ENCODE data around the gene LIPG. TPM values are rescaled to one million over a fixed set of nuclear protein-coding genes. Genes with fewer than 3 reads are reported as not detected.

Gene LIPG
- polyA plus RNA-seq, 1 experiment = 0.25 TPM

DNA sequence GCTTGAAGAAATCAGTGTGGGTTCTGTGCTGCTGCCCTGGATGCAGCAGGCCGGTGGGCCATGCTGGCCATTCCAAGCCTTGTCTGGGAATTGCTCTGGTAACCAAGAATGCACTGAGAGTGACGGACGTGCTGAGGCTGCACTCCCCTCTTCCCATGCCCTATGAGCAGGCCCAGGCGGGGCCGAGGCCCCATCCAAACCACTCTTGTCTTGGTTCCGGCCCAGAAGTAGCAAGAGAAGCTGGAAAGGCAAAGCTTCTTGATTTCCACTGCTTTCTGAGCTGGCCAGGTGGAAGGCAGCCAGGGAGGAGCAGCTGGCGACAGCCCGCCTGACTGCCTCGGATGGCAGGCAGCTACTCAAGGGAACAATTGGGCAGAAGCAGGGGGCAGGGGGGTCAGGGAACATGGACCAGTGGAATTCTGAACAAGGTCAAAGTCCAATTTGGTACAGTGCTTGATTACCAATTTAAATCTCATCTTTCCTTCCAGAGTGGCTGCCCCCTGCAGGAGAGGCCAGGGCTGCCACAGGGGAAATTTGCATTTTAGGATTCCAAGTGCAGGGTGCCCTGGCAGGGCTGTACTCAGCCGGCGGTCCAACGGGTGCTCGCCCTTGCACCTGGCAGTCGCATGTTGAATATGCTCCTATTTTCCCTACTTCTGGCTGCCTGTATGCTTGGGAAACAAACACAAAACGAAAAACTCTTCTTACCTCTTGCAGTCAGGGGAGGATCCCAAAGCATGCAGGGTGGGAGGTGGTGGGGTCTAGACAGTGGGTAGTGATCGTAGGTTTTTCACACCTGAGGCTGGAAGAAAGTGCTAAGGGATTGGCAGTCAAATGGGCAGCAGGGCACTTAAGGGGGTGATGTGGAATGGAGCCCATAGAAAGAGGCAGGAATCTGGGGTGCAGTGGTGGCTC lies 67.3 kb downstream of the LIPG start:
- POLR2A ChIA-PET = no interaction called here
- Histone ChIP-seq H3K4me3 (ENCODE audit: low read depth, low read length) (no peak overlapping the region), H3K36me3 (ENCODE audit: control insufficient read depth, insufficient read depth, low read length) (no peaks in the 10 kb centered on the region), H3K27me3 (ENCODE audit: control insufficient read depth, insufficient read depth, low read length) (peaks cover 4% of the 10 kb centered on the region)
- CTCF ChIA-PET = interaction anchor here (1.1 kb wide), 1 partner anchor 229 kb away, joined by 4 read pairs; no protein-coding TSS in a partner anchor
- DNase-seq (ENCODE audit: low read depth) = no peak
- TF ChIP-seq, protein P1, sequence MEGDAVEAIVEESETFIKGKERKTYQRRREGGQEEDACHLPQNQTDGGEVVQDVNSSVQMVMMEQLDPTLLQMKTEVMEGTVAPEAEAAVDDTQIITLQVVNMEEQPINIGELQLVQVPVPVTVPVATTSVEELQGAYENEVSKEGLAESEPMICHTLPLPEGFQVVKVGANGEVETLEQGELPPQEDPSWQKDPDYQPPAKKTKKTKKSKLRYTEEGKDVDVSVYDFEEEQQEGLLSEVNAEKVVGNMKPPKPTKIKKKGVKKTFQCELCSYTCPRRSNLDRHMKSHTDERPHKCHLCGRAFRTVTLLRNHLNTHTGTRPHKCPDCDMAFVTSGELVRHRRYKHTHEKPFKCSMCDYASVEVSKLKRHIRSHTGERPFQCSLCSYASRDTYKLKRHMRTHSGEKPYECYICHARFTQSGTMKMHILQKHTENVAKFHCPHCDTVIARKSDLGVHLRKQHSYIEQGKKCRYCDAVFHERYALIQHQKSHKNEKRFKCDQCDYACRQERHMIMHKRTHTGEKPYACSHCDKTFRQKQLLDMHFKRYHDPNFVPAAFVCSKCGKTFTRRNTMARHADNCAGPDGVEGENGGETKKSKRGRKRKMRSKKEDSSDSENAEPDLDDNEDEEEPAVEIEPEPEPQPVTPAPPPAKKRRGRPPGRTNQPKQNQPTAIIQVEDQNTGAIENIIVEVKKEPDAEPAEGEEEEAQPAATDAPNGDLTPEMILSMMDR (IDR thresholded peaks at IDR 0.05; ENCODE audit: insufficient read depth, low read depth, low read length) = 0 out of 2 replicates have a peak, but pooled peaks have one; percentile 12

DNA sequence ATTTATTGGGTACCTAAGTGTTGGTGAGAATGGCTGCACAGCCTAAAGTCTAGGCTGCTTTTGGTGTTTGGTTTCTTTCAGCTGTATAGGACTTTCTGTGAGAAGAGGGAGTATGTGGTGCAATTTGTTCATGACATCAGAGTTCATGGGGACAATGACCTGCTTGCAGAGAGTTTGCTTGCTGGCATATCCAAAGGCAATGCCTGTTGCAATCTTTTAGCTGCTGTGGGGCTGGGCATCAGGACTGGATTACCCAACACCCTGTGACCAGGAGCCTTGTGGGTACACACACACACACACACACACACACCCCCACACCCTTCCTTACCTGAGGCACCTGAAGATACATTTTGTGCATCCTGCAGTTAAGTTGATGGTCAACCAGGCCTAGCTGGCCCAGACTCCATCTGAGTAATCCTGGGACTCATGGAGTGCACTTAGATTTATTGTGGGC lies 68.4 kb downstream of the LIPG start:
- CTCF ChIA-PET = no interaction called here
- POLR2A ChIA-PET = no interaction called here
- no peak for DNase-seq (ENCODE audit: low read depth)
- TF ChIP-seq, protein P1 (IDR thresholded peaks at IDR 0.05; ENCODE audit: insufficient read depth, low read depth, low read length) = no peak
- Histone ChIP-seq H3K27me3 (ENCODE audit: control insufficient read depth, insufficient read depth, low read length) (peaks cover 4% of the 10 kb centered on the region; the same call in 1 of the 2 replicates), H3K36me3 (ENCODE audit: control insufficient read depth, insufficient read depth, low read length) (no peaks in the 10 kb centered on the region), H3K4me3 (ENCODE audit: low read depth, low read length) (no peak overlapping the region)

DNA sequence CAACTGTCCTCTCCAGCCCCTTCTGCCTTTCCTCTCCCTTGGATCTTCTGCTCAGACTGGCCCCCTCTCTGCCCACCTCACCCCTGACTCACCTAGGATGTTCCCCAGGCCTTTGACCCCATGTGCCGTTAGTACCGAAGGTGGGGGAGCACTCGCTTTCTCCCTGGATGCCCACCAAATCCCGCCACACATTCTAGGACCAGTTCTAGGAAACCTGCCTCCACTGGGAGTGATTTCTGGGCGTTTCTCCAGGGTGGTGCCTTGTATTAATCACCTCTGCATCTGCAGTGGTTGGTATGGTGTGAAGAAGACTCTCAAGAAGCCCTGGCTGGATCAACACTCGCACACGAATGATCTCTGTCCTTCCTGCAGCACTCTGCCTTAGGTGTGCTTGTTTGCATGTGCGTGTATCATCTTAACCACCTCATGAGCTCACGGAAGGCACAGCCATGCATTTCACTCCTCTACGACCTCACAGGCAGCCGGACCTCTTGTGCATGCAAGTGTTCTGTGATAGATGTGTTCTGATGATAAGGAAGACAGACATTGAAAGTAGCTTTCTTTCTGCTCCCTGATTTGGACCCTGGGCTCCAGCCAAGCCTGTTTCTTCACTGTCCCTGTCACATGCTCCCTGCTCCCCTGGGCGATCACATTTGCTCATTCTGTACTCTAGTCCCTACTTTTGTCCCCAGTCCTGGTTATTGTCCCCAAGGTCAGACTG lies 69.4 kb downstream of the LIPG start:
- DNase-seq (ENCODE audit: low read depth) = no peak
- CTCF ChIA-PET = interaction anchor here (0.7 kb wide), 1 partner anchor 116 kb away, joined by 3 read pairs; no protein-coding TSS in a partner anchor
- H3K36me3 ChIP-seq (ENCODE audit: control insufficient read depth, insufficient read depth, low read length) = no peaks in the 10 kb centered on the region
- TF ChIP-seq, protein P1 (IDR thresholded peaks at IDR 0.05; ENCODE audit: insufficient read depth, low read depth, low read length) = no peak
- H3K4me3 ChIP-seq (ENCODE audit: low read depth, low read length) = no peak overlapping the region
- POLR2A ChIA-PET = no interaction called here
- peaks cover 4% of the 10 kb centered on the region; the same call in 1 of the 2 replicates for H3K27me3 ChIP-seq (ENCODE audit: control insufficient read depth, insufficient read depth, low read length)

DNA sequence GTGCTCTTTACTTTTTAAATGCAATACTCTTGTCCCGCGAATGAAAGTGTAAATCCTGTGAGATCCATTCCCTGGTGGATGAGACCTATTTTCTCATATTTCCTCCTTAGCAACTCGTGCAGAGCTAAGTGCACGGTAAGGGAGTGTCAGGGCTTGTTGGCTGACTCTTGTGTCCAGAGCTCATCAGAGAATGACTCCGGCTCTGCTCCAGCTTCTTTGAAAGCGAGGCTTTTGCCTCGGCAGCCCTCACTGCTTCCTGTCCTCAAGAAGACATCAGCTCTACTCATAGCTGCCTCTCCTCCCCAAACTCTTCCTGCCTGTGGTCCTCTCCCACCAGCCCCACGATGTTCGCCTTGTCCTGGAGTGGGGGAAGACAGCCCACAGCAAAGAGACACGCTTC lies 70.7 kb downstream of the LIPG start:
- ChIA-PET POLR2A (no interaction called here), CTCF (no interaction called here)
- TF ChIP-seq, protein P1 (IDR thresholded peaks at IDR 0.05; ENCODE audit: insufficient read depth, low read depth, low read length) = no peak
- Histone ChIP-seq H3K36me3 (ENCODE audit: control insufficient read depth, insufficient read depth, low read length) (no peaks in the 10 kb centered on the region), H3K27me3 (ENCODE audit: control insufficient read depth, insufficient read depth, low read length) (peaks cover 4% of the 10 kb centered on the region; the same call in 1 of the 2 replicates), H3K4me3 (ENCODE audit: low read depth, low read length) (no peak overlapping the region)
- no peak for DNase-seq (ENCODE audit: low read depth)

DNA sequence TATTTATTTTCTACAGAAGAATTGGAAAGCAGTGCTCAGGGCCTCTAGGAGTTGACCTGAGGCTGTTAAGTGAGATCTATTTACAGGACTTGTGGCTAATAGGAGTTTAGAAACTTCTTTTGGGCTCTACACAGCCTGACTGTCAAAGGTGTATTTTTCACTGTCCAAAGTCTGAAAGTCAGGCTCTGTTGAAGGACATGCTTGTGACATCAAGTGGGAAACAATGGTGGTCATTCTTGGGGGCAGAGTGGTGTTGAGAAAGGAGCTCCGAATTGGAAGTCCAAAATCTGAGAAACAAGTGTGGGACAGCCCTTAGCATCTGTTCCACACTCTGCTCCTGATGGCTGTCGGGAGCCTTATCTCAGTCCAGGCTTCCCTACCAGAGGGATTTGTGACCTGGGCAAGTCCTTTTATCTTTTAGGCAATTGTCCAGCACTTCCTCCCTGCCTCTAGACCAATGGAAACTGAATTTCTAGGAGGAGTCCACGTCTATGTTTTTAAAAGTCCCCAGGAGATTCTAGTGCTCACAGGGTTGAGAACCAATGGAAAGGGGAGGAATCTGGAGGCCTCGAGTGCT lies 76.4 kb downstream of the LIPG start:
- ChIA-PET POLR2A (no interaction called here), CTCF (no interaction called here)
- Histone ChIP-seq H3K27me3 (ENCODE audit: control insufficient read depth, insufficient read depth, low read length) (no peaks in the 10 kb centered on the region), H3K4me3 (ENCODE audit: low read depth, low read length) (no peak overlapping the region), H3K36me3 (ENCODE audit: control insufficient read depth, insufficient read depth, low read length) (no peaks in the 10 kb centered on the region)
- TF ChIP-seq, protein P1 (IDR thresholded peaks at IDR 0.05; ENCODE audit: insufficient read depth, low read depth, low read length) = no peak
- DNase-seq (ENCODE audit: low read depth) = no peak

Measured in BJ (cell line).